GM19238 (cell line): Measurements from ENCODE around the gene CHI3L1.

ENCODE experiments used
- DNase-seq: peaks from one replicate; pipeline ENCODE4 v3.0.0; 2011; ENCODE audit warnings: low spot score; ENCODE audit not compliant: insufficient read length

The CHI3L1 gene

DNA sequence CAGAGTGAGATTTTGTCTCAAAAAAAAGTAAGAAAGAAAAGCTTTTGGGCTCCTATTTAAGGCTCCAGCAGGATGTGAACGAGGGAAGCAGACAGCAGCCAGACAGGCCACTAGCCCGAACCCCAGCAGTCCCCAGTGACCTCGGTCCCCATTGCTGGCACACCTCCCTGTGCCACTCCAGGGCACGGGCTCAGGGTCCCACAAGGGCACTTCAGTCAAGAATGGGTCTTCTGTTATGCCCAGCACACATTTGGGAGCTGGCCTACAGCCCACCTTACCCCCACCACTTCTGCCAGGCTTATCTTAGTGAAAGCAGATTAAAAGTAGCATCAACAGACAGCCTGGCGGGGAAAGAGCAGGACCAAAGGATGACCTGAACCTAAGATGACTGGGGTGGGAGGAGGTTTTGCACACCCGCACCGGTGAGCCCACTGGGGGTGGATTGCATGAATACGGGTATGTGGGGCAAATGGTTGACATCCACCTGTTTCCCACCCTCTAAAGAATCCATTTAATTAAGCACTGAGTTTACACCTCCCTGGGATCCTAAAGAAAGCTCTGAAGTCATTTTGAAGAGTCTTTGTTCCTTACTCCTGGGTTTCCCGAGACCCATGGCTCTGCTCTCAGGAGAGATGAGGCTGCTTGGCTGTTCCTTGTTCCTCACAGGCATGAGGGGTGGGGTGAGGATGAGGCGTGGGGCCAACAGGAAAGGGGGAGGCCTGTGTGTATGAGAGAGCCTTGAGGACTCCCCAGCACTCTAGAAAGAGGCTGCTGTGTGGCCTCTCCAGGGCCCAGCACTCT, 4.7 kb downstream of the CHI3L1 start:
- no peak for DNase-seq

DNA sequence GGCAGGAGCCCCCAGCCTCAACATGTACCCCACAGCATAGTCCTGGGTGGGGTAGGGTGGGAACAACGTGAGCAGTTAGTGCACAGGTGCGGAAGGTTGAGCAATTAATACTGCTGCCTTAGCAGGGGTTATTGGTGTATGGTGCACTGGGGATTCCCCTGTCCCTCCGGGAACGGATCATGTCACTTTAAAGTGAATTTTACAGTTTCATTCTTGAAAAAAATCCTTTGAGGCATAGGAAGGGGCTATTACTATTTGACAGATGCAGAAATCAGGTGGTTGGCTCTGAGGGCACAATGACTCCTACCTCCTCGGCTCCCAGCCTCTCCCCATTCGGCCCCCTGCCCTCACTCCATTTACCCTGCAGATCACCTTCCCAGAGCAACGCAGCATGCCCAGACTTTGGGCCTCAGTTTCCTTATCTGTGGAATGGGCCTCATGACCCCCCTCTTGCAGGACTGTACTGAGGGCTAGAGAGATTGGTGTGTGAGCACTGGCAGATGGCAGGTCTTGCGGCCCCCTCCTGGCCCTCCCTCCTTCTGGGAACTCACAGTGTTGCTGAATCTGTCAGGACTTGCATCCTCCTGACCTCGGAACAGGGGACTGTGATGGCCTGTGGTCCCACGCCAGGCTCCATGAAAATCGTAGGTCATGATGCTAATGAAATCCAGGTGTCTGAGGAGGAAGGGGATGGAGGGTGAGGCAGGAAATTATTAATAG, 5.7 kb downstream of the CHI3L1 start:
- no peak for DNase-seq

DNA sequence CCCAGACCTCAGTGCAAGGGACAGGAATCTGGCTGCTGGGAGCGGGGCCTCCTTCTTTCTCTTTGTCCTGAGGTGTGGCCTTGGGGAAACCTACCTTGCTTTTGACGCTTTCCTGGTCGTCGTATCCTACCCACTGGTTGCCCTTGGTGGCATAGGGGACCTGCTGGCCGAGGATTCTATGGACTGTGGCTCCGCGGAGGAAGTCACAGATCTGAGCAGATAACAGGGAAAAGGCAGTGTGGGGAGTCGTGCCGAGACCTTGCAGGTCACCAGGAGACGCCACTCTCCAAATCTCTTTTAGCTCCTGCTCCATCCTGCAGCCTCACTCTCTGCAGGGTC, 6.9 kb downstream of the CHI3L1 start:
- DNase-seq, result no peak

DNA sequence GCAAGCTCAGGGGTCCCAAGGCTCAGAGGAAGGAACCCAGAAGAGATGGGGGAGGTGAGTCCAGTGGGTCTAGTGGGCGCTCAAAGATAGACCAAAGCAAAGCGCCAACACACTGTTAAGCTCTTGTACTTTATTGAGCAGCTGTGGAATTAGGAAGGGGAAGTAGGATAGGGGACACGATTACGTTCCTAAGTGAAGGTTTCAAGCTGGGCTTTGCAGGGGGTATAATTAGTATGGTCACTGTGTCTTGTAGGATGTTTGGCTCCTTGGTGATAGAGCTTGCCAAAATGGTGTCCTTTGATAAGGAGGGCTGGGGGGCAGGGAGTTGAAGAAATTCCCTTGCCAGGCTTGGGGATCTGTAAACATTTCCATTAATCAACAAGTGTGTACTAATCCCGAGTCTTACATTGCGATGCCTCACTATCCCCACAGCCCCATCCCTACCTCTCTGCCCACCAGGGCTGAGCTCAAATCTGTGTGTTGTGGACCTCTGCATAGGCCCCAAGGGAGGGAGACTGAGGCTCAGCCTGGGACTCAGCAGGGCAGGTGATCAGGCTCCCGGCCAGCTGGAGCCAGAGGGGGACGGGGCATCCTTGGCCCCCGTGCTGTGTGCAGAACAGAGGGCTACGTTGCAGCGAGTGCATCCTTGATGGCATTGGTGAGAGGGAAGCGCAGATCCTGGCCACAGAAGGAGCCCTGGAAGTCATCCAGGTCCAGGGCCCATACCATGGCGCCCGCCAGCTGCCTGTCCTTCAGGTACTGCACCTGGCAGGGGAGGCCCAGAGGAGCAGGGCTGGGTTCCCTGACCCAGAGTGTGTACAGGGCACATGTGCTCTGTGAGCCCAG, 7.5 kb downstream of the CHI3L1 start:
- no peak for DNase-seq

DNA sequence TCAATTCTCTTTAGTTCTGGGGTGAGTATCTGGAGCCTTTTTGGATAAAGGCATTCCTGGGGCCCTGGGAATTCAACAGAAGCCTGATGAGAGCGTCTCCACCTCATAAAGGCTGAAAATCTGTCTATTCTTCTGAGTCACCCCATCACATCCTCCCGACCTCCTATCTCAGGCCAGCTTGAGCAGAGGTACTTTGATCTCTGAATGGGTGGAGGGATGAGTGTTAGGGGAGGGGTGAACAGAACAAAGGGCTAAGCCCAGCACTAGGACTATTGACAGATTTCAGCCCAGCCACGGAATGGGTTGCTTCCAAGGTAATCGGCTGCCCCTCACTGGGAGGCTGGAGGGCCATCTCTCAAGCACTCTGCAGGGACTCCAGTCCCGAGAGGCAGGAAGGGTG, 8.4 kb downstream of the CHI3L1 start:
- no peak for DNase-seq

DNA sequence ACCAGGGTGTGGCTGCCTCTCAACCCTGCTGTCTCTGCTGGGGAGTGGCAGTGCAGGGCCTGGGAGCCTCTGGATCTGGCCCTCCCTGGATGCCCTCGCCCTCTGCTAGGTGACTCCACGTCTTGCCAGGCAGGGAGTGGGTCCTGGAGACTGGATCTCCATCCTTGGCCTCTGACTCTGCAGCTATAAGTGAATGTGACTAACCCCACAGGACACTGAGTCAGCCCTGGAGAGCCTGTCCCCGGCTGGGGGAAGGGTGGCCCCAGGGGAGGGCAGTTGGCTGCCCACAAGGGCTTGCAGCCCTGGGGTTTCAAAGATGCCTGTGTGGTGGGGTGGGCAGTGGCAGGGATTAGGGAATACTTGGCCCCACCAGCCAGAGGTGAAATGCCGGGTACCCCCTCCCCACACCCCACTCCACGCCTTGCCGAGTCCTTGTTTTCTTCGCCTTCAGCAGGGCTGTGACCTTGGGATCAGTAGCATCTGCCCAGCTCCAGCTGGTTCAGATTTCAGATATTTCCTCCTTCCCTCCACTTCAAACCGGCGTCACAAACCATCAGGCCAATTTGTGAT, 8.9 kb downstream of the CHI3L1 start:
- no peak for DNase-seq

DNA sequence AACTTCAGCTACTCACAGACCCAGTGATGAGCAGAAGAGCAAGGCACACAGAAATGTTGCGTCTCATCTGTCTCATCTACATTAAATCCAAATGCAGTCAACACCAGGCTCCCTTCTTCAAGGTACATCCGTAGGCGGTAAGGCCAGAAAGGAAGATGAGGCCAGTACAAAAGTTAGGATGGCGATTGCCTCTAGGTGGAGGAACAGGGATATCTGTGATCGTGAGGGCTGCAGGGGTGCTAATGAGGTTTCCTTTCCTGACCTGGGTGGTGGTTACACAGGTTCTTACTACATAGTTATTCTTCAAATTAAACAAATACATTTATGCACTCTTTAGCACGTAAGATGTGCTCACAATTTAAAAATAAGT, 9.5 kb downstream of the CHI3L1 start:
- DNase-seq, result no peak

DNA sequence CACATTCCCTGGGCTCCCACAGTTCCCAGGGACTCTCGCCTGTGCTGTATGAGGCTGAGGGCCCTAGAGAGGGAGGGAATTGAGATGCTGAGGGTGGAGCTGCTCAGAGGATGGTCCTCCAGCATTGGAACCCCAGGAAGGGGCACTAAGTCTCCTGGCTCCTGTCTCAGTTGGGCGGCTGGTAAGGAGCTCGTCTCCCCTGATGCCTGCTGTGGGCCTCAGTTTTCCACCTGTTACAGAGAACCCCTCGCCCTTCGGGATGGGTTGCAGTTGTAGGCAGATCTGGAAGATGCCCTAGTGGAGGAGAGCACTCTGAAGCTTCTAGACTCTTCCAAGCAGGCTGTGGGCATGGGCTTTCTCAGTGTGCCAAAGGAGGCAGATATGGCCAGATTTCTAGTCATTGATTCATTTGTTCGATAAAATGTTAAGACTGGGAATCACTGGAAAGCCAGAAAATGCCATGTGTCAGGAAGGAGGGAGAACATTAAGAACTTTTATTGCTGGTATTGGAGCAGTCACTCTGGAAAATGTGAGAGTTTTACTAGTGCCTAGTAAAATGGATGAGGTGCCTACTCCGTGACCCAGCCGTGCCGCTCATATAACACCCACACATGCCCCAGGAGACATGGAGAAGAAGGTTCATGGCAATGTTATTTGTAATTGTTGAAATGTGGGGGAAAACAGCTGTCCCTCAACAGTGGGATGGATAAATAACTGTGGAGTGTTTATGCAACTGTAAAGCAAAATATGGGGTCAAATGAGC, 10.1 kb downstream of the CHI3L1 start:
- DNase-seq, result no peak

DNA sequence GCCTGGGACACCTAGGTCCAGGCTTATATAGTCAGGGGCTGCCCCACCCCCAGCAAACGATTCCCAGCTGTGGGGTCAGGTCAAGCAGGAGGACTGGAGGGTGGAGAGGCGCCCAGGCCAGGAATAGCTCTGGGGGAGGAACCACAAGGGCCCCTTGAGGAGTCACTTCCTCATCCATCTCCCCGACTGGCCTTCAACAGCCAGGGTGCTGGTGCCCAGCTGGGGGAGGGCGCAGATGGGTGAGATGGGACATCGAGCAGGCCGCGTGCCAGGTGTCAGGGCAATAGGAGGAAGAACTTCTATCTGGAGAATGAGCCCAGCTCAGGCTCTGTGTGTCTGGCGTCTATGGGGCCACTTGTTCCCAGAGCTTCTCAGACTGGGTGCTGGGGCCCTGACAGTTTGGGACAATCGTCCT, 10.7 kb downstream of the CHI3L1 start:
- DNase-seq, result no peak

DNA sequence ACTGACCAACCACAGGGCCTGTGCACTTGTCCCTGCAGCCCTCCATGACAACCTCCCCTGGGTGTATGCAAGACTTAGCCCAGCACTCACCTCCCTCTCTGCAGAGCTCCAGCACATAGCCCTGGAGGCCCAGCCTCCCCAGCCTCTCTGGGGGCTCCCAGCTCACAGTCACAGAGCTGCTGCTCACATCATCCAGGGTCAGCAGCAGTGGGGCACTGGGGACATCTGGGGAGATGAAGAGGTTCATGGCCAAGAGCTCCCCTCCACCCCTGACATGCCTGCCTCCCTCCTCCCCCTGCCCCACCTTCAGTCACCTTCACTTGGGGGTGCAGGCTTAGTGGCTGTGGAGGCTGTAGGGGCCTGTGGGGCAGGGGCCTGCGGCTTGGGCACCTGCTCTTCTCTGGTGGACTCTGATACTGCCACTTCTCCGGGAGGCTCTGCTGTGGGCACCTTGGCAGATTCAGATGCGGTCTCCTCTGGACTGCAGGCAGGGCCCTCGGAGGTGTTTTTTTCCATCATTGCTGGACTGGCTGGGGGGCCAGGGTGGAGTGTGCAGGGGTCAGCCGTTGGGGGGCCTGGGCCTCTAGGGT, 11.2 kb downstream of the CHI3L1 start, which contains the start of gene MYBPH:
MYBPH (minus strand) TSS at position 590 of the 590 bp plus-strand sequence; CDS start at position 519, 71 bp downstream.
- no peak for DNase-seq

DNA sequence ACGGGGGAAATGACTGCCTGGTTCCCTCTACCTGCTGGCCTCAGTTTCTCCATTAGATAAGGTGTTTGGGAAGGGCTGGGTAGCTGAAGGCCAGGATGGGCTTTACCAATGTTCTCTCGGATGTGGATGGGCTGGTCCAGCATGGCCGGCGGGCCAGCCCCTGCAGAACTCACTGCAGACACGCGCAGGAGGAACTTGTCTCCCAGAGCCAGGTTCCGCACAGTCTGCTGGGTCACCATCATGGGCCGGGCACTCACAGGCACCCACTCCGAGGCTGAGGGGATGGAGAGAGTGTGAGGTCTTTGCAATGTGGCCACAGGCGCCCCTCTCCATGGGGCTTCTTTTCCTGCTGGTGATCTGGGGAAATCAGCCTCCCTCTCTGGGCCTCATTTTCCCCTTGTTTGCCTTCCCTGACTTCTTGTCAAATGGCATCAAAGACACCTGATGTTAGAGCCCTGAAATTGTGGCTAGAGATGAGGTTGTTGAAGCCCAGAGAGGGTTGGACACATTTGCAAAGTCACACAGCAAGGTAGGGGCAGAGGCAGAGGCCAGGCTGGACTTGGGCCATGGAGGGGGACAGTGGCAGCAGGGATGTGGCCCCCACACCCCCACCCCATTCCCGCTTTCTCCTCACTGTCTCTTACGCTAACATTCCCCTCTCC, 12.0 kb downstream of the CHI3L1 start:
- DNase-seq, result no peak

DNA sequence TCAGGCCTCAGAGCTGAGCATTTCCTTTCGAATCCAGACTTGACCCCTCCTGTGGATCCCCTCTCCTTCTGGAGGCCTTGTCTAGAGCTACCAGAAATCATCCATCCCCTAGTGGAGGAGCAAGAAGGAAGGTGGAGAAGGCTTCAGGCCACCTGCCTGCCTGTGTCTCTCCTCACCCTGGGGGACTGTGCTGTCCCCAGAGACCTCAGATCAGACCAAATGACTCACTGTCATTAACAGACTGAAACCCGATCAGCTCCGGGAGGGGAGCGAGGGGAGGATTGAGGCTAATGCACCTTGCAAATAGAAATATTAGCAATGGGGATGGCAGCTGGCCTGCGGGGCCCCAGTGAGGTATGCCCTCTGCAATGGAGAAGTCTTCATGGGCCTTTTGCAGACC, 12.9 kb downstream of the CHI3L1 start:
- DNase-seq, result peak; percentile 81

DNA sequence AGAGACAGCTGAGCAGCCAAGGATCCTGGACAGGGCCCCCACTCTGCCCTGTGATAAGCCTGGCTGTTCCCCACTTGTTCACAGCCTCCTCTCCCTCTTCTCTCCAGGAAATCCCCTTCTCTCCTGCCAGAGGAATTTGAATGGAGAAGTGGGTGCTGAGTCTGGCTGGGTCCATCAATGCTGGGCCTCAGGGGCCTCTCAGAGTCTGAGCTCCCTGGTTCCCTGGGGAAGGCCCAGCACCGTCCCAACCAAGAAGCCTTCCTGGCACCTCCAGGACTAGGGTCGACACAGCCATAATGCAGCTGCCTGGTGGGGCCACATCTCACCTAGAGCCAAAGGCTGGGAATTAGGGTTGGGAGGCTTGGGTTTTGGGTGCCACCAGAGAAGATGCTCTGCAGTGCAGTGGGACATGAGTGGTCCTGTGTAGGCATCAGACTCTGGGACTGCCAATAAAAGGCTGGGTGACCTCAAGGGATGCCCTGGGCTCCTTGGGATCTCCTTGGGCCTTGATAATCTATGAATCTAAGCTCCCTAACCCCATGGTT, 13.4 kb downstream of the CHI3L1 start:
- DNase-seq, result no peak

DNA sequence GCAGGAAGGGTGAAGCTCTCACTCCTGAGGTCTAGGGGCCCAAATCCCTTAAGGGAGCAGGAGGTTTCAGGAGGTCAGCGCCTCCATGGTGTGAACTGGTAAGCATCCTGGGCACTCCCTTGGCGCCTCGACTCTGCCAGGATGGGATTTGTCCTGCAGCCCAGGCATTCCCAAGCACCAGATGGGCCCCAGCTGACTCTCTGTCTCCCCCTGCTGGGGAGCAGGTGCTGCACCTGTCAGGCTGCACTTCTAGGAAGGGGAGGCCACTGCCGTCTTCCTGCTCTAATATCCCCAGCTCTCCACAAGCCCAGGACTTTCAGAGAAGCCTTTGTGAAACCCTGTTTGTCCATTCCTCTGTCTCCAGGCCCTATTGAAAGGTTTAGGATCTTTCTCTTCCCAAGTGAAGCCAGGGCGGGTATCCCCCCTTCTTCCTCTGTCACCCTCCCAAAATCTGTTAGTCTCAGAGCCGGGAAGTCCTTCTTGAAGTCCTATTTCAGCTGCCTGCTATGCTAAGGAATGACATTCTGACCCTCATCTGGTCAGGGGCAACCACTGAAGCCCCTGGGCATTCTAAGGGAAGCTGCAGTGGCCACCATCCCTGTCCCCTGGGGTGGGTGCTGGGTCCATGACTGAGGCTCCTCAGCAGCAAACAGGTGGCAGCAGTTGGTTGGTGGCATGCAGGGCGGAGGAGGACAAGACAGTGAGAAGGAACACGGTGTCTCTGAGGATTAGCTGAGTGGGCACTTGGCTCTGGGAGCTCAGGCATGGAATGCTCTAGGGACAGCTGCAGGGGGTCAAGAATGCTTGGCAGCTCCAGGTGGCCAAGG, 14.1 kb downstream of the CHI3L1 start:
- peak; percentile 74 for DNase-seq

DNA sequence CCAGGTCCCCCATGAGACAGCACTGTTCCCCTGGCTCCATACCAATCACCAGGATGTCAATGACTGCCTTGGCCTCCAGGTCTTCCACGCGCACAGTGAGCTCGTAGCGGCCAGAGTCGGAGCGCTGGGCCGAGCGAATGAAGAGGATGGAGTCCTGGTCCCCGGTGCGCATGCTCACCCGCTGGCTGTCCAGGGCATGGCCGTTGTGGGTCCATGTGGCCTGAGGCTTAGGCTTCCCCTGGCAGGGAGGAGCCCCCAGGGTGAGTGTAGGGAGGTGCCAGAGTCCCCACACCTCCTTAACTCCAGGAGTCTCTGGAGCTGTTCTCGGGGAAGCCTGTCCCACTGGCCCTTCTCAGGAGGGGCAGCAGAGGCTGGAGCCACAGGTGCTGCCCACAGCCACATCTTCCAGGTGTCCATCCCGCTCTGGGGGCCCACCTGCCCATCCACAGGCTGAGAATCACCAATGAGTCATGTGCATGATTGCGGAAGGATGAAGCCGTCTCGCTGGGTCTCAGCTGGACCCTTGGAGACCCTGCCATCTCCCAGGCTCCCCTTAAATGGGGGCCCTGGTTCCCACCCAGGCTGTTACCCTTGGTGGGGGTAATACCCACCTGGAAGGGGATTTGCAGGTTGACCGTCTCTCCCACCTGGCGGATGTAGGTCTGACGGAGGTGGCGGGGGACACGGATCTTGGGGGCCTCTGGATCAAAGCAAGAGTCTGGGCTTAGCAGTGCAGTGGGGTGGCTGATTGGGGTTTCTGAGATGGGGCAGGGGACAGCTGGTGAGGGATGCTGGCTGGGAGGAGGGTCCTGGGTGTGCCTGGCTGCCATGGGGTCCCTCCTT, 14.9 kb downstream of the CHI3L1 start:
- no peak for DNase-seq

DNA sequence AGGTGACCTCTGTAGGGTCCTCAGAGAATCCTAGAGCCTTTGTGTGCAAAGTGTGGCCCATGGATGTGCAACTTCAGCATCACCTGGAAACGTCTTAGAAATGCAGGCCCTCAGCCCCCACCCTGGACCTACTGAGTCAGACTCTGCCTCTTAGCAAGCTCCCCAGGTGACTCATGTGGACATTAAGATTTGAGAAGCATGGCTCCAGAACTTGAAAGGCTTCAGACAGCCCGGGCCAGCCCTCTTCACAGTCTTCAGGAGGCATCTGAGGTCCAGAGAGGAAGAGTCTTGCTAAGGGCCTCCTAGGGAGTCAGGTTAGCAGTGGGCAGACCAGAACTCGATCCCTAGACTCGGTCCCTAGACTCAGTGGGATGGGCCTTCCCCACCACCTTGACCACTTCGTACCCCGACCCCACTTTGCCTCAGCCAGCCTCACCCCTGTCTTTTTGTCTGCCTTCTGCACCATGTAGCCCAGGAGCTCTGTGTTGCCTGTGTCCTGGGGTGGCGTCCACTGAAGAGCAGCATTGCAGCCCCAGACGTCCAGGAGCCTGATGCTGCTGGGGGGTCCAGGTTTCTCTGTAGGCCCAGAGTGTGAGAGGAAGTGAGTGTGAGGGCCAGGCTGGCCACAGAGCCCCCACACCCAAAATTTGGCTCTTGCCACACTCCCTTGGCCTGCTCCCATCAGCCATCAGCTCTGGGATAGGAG, 15.7 kb downstream of the CHI3L1 start:
- DNase-seq, result no peak

DNA sequence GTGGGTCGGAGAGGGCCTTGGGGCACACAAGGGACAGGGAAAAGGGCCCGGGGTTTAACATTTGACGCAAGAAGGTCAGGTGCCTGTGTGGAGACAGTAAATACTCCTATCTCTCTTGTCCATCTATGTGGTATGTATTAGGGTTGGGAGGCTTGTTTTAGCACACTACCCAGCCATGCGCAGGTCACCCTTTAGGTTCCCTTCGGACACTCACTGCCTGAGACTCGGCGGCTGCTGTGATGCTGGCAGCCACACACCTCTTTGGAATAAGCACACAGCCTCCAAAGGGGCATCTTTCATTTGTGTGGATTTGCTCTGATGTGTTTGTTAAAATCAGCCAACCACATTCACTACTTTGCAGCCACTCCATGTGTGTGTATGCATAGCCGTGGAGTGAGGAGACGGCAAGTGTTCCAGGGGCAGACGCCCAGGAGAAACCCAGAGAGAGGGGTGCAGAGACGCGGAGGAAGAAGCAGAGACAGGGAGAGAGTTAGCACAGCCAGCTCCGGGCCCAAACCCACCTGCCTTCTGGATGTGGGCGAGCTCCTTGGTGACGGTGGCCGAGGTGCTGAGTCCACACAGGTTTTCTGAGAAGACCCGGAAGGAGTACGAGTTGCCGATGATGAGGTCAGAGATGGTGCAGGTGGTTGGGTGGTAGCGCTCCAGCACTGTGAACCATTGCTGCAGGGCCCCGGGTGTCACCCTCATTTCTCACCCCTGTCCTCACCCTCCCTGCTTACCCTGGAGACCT, 16.6 kb downstream of the CHI3L1 start:
- no peak for DNase-seq
